OCI-LY1 (cell line): Measurements from ENCODE around the gene TJP3.

Experiments used
- H2AFZ ChIP-seq: fragments of 200-600 bp; sonication (generic), shearing (Covaris generic); 2 replicates; pipeline ENCODE4 v1.6.0; 2014; ENCODE audit warnings: antibody characterized with exemption, mild to moderate bottlenecking, low read length
- H3F3A ChIP-seq: fragments of 200-600 bp; sonication (generic), shearing (Covaris generic); 2 replicates; pipeline ENCODE4 v1.6.0; 2014; ENCODE audit warnings: mild to moderate bottlenecking, antibody characterized with exemption, low read length, moderate library complexity; ENCODE audit not compliant: insufficient read depth
- H3K27ac ChIP-seq: fragments of 200-600 bp; sonication (generic); 2 replicates; pipeline ENCODE4 v1.5.1; 2014; ENCODE audit warnings: low read length, mixed run types, mild to moderate bottlenecking, low read depth; ENCODE audit not compliant: poor library complexity, severe bottlenecking
- H3K27me3 ChIP-seq: fragments of 200-600 bp; sonication (generic); 2 replicates; pipeline ENCODE4 v1.6.0; 2014; ENCODE audit warnings: antibody characterized with exemption, mild to moderate bottlenecking, low read length, moderate library complexity; ENCODE audit not compliant: insufficient read depth
- H3K36me3 ChIP-seq: fragments of 200-600 bp; sonication (generic); 2 replicates; pipeline ENCODE4 v1.6.1; 2014; ENCODE audit warnings: mild to moderate bottlenecking, antibody characterized with exemption, low read length, moderate library complexity, mixed read lengths; ENCODE audit not compliant: insufficient read depth
- H3K4me1 ChIP-seq: fragments of 200-600 bp; sonication (generic); 2 replicates; pipeline ENCODE4 v1.5.1; 2014; ENCODE audit warnings: mild to moderate bottlenecking, low read length, moderate library complexity; ENCODE audit not compliant: insufficient read depth, severe bottlenecking
- H3K4me2 ChIP-seq: fragments of 200-600 bp; sonication (generic), shearing (Covaris generic); 2 replicates; pipeline ENCODE4 v1.6.1; 2014; ENCODE audit warnings: low read length
- H3K4me3 ChIP-seq: fragments of 200-600 bp; sonication (generic); 2 replicates; pipeline ENCODE4 v1.5.1; 2014; ENCODE audit warnings: low read length, low read depth, mild to moderate bottlenecking, mixed read lengths; ENCODE audit not compliant: poor library complexity, severe bottlenecking
- H3K79me2 ChIP-seq: fragments of 200-600 bp; shearing (Covaris generic); 2 replicates; pipeline ENCODE4 v1.6.1; 2016; ENCODE audit warnings: mixed run types, low read length, mixed read lengths; ENCODE audit not compliant: insufficient read depth
- H3K9ac ChIP-seq: fragments of 200-600 bp; sonication (generic), shearing (Covaris generic); 2 replicates; pipeline ENCODE4 v1.6.1; 2014; ENCODE audit warnings: mild to moderate bottlenecking, low read length, mixed read lengths
- H3K9me2 ChIP-seq: fragments of 200-600 bp; sonication (generic), shearing (Covaris generic); 2 replicates; pipeline ENCODE4 v1.6.1; 2014; ENCODE audit warnings: low read depth, mild to moderate bottlenecking, low read length, mixed read lengths
- H3K9me3 ChIP-seq: fragments of 200-600 bp; shearing (Covaris generic); 2 replicates; pipeline ENCODE4 v1.6.1; 2014; ENCODE audit warnings: low read length, mixed read lengths
- H4K20me1 ChIP-seq: fragments of 200-600 bp; sonication (generic), shearing (Covaris generic); 2 replicates; pipeline ENCODE4 v1.6.0; 2016; ENCODE audit warnings: mild to moderate bottlenecking, low read length; ENCODE audit not compliant: insufficient read depth
- EZH2 ChIP-seq: fragments of 200-600 bp; sonication (generic), shearing (Covaris generic); IDR thresholded peaks from 2 replicates; pipeline ENCODE4 v1.8.0; 2017; ENCODE audit warnings: borderline replicate concordance, mixed run types, mild to moderate bottlenecking, antibody characterized with exemption, low read length, moderate library complexity, mixed read lengths
- TF ChIP-seq, protein P1 (sequence below): fragments of 200-600 bp; sonication (generic), shearing (Covaris generic); IDR thresholded peaks from 2 replicates; pipeline ENCODE4 v1.5.1; 2017; ENCODE audit warnings: mild to moderate bottlenecking, antibody characterized with exemption, low read length, moderate library complexity, mixed read lengths

Gene TJP3

DNA sequence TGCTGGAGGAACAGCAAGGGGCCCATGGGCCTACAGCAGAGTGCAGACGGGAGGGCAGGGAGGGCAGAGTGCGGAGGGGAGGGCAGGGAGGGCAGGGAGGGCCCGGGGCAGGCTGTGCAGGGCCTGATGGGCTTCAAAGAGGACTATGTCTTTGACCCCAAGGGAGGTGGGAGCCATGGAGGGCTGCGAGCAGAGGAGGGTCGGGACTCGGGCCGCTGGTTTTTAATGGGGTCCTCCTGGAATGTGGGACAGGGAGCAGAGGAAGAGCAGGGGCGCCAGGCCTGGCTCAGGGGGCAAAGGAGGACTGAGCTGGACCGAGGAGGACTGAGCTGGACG is 11.6 kb upstream of the TJP3 start:
- no peak overlapping the region for H3K4me2 ChIP-seq
- H3K9me2 ChIP-seq = no peaks in the 10 kb centered on the region
- no peaks in the 10 kb centered on the region for H4K20me1 ChIP-seq
- no peak overlapping the region for H3K4me3 ChIP-seq
- no peaks in the 10 kb centered on the region for H3K79me2 ChIP-seq
- no peak overlapping the region for H3K9ac ChIP-seq
- H3F3A ChIP-seq = no peaks in the 10 kb centered on the region
- H2AFZ ChIP-seq = no peak overlapping the region
- H3K36me3 ChIP-seq = no peaks in the 10 kb centered on the region
- H3K27ac ChIP-seq = no peak overlapping the region
- peaks cover 12% of the 10 kb centered on the region for H3K27me3 ChIP-seq
- peaks cover 10% of the 10 kb centered on the region for H3K4me1 ChIP-seq
- TF ChIP-seq, protein P1, sequence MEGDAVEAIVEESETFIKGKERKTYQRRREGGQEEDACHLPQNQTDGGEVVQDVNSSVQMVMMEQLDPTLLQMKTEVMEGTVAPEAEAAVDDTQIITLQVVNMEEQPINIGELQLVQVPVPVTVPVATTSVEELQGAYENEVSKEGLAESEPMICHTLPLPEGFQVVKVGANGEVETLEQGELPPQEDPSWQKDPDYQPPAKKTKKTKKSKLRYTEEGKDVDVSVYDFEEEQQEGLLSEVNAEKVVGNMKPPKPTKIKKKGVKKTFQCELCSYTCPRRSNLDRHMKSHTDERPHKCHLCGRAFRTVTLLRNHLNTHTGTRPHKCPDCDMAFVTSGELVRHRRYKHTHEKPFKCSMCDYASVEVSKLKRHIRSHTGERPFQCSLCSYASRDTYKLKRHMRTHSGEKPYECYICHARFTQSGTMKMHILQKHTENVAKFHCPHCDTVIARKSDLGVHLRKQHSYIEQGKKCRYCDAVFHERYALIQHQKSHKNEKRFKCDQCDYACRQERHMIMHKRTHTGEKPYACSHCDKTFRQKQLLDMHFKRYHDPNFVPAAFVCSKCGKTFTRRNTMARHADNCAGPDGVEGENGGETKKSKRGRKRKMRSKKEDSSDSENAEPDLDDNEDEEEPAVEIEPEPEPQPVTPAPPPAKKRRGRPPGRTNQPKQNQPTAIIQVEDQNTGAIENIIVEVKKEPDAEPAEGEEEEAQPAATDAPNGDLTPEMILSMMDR = no peak
- TF ChIP-seq EZH2 = no peak
- H3K9me3 ChIP-seq = no peaks in the 10 kb centered on the region

DNA sequence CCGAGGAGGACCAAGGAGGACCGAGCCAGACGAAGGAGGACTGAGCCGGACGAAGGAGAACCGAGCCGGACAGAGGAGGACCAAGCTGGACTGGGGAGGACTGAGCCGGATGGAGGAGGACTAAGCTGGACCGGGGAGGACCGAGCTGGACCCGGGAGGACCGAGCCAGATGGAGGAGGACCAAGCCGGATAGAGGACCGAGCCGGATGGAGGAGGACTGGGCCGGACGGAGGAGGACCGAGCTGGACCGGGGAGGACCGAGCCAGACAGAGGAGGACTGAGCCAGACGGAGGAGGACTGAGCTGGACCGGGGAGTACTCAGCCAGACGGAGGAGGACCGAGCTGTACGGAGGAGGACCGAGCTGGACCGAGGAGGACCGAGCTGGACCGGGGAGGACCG is 11.1 kb upstream of the TJP3 start:
- Histone ChIP-seq H3K4me3 (no peak overlapping the region), H3K9me3 (no peaks in the 10 kb centered on the region), H3K79me2 (no peaks in the 10 kb centered on the region), H3K9ac (no peak overlapping the region), H3K27ac (no peak overlapping the region), H3F3A (no peaks in the 10 kb centered on the region), H3K4me1 (peaks cover 10% of the 10 kb centered on the region), H3K4me2 (no peak overlapping the region), H3K27me3 (peaks cover 9% of the 10 kb centered on the region; the same call in 1 of the 2 replicates), H3K36me3 (no peaks in the 10 kb centered on the region), H4K20me1 (no peaks in the 10 kb centered on the region), H3K9me2 (no peaks in the 10 kb centered on the region), H2AFZ (no peak overlapping the region)
- no peak for TF ChIP-seq EZH2
- TF ChIP-seq, protein P1 = no peak

DNA sequence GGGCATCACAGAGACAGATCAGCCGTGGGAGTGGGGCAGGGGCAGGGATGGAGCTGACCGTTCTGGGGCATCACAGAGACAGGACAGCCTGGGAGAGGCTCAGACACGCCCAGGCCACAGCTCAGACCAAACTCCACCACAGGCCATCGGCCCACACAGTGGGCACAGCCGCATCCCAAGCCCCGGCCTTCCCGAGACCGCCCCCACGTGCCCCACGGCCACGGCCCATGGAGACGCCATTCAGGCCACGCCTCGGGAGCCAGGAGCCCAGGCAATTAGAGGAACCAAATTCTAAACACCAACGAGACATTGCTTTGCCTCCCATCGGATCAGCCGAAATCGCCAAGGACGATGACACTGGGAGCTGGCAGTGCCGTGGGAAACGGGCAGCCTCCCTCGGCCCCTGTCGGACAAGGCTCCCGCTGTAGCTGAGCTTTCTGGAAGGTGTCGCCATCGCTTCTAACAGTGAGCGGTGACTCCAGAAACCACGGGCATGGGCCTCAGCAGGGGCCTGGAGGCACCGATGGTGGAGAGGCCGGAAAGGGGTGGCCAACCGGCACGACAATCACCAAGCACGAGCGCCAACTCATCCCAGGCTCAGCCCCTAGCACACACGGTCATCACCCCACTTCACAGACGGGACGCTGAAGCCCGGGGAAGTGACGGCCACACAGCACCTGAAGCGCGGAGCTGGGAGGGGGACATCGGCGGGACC is 10.4 kb upstream of the TJP3 start:
- Histone ChIP-seq H3K79me2 (no peaks in the 10 kb centered on the region), H3K36me3 (no peaks in the 10 kb centered on the region), H3K9me3 (no peaks in the 10 kb centered on the region), H3K9me2 (no peaks in the 10 kb centered on the region), H3K4me2 (no peak overlapping the region), H3K4me3 (no peak overlapping the region), H4K20me1 (no peaks in the 10 kb centered on the region), H3F3A (no peaks in the 10 kb centered on the region), H3K9ac (no peak overlapping the region), H2AFZ (no peak overlapping the region), H3K27ac (no peak overlapping the region), H3K27me3 (peaks cover 9% of the 10 kb centered on the region; the same call in 1 of the 2 replicates), H3K4me1 (peaks cover 10% of the 10 kb centered on the region)
- TF ChIP-seq, protein P1 = no peak
- TF ChIP-seq EZH2 = no peak
